MCF 10A (cell line): ENCODE results near the gene RASL12. TPM values are rescaled to one million over a fixed set of nuclear protein-coding genes. Genes with fewer than 3 reads are reported as not detected.

Experiments
- Bru-seq: library from RNA; stranded (reverse); fragments of 400-500 nt; gene quantifications from one replicate; lab custom pipeline; 2021; lab: Mats Ljungman, UMichigan
- BruChase-seq, 2 experiments: library from RNA; stranded (reverse); fragments of 400-500 nt; gene quantifications; one replicate each; lab custom pipeline; 2021; lab: Mats Ljungman, UMichigan
- BruUV-seq: library from RNA; stranded (reverse); fragments of 400-500 nt; replicated peaks from 2 replicates; lab custom pipeline; 2021; lab: Mats Ljungman, UMichigan
- CTCF ChIA-PET: fragments of 300-600 bp; sonication (Branson Sonifier 250); formaldehyde crosslinking; extraction: SDS; loops from one replicate; lab custom pipeline; 2021; ENCODE audit warnings: antibody characterized with exemption, inconsistent platforms; lab: Yijun Ruan, JAX
- POLR2A ChIA-PET: fragments of 300-600, 350-650 bp; sonication (Branson Sonifier 250); formaldehyde crosslinking; extraction: SDS; loops from one replicate; lab custom pipeline; 2020; ENCODE audit warnings: antibody characterized with exemption, inconsistent platforms; lab: Yijun Ruan, JAX
- DNase-seq: peaks from one replicate; pipeline ENCODE4 v3.0.0-alpha.2; 2018; ENCODE audit not compliant: unreplicated experiment
- H3K27ac Mint-ChIP-seq: one replicate; pipeline ENCODE4 v1.8.0; 2022; ENCODE audit warnings: mild to moderate bottlenecking, low read depth, mixed read lengths; ENCODE audit not compliant: unreplicated experiment
- H3K27me3 Mint-ChIP-seq: one replicate; pipeline ENCODE4 v1.8.0; 2022; ENCODE audit warnings: mixed read lengths; ENCODE audit not compliant: insufficient read depth, unreplicated experiment
- H3K36me3 Mint-ChIP-seq: one replicate; pipeline ENCODE4 v1.8.0; 2022; ENCODE audit warnings: mild to moderate bottlenecking, moderate library complexity, mixed read lengths; ENCODE audit not compliant: insufficient read depth, unreplicated experiment
- H3K4me1 Mint-ChIP-seq: one replicate; pipeline ENCODE4 v1.8.0; 2022; ENCODE audit warnings: mixed read lengths; ENCODE audit not compliant: insufficient read depth, unreplicated experiment
- H3K4me3 Mint-ChIP-seq: one replicate; pipeline ENCODE4 v1.8.0; 2022; ENCODE audit warnings: mild to moderate bottlenecking, moderate library complexity, mixed read lengths; ENCODE audit not compliant: unreplicated experiment
- H3K9me3 Mint-ChIP-seq: one replicate; pipeline ENCODE4 v1.8.0; 2022; ENCODE audit warnings: mixed read lengths; ENCODE audit not compliant: unreplicated experiment
- intact Hi-C: fragments of 100-400 bp; cut with micrococcal nuclease; formaldehyde crosslinking; loops from 2 replicates; pipeline ENCODE4 v1.14.1; 2022
- long read RNA-seq: library from polyadenylated mRNA; stranded (forward); transcript quantifications from one replicate; pipeline ENCODE4 v2.0.0, GENCODE V29; 2022
- total RNA-seq: library from RNA; stranded (reverse); gene quantifications from 2 replicates; pipeline ENCODE4 v1.2.3, GENCODE V29; 2022
- TF ChIP-seq, protein P1 (sequence below): fragments of 200-600 bp; IDR thresholded peaks from one replicate; pipeline ENCODE4 v1.8.0; 2022; ENCODE audit warnings: antibody characterized with exemption, mild to moderate bottlenecking; ENCODE audit not compliant: unreplicated experiment

The RASL12 gene
- total RNA-seq (not detected in 2 replicates), Bru-seq, nascent RNA (percentile 0 among the genes with signal in this experiment), BruChase-seq, experiment 1, labeled RNA remaining after a 6-hour chase (percentile 40 among the genes with signal in this experiment), BruChase-seq, experiment 2, labeled RNA remaining after a 2-hour chase (percentile 15 among the genes with signal in this experiment)
- long read RNA-seq = 0 reads

DNA sequence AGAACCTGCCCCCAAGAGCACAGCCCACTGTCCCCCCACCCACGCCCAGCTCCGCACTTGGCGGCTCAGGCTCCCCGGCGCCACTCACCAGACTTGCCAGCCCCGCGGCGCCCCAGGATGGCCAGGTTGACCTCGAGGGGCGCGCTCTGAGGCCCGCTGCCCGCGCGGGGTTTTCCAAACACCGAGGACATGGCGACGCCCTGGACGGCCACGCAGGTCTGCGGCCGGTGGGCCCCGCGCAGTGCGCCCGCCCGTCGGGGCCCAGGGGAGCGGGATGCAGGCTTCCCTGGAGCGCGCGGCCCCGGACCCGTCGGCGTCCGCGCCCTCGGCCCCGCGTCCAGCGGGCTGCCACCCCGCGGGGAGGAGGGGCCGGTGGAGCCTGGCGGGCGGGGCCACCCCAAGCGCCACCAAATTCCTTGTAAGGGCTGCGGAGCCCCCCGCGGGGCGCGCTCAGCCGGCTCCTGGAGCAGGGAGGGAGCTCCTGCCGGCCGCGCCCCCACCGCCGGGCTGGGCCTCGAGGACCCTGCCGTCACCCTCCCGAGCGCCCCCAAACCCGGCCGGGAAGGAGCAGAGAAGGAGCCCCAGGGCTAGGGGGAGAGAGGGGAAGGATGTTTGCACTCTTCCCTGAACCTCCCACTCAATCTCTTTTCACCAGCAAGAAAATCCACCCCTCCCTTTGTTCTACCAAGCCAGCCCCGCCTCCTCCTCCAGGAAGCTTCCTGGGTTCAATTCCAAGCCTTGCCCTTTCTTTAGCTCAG is at the start of gene RASL12:
TSS of gene RASL12 (minus strand) at position 347 of the 758 bp plus-strand sequence. CDS start at position 191, 156 bp downstream.
- Mint-ChIP-seq H3K27me3 (peaks cover 35% of the 10 kb centered on the region), H3K4me1 (peaks cover 6% of the 10 kb centered on the region), H3K27ac (no peak within 1 kb of the TSS), H3K36me3 (no peaks in the 10 kb centered on the region), H3K9me3 (no peaks in the 10 kb centered on the region), H3K4me3 (no peak within 1 kb of the TSS)
- ChIA-PET POLR2A (no interaction called here), CTCF (interaction anchor here (0.6 to 1.9 kb wide), 4 partner anchors 8 to 42 kb away, joined by 3 to 4 read pairs (median 4); partner anchors contain the start of gene KBTBD13)
- intact Hi-C loops = no loop called here
- BruUV-seq = no TSS peak
- TF ChIP-seq, protein P1, sequence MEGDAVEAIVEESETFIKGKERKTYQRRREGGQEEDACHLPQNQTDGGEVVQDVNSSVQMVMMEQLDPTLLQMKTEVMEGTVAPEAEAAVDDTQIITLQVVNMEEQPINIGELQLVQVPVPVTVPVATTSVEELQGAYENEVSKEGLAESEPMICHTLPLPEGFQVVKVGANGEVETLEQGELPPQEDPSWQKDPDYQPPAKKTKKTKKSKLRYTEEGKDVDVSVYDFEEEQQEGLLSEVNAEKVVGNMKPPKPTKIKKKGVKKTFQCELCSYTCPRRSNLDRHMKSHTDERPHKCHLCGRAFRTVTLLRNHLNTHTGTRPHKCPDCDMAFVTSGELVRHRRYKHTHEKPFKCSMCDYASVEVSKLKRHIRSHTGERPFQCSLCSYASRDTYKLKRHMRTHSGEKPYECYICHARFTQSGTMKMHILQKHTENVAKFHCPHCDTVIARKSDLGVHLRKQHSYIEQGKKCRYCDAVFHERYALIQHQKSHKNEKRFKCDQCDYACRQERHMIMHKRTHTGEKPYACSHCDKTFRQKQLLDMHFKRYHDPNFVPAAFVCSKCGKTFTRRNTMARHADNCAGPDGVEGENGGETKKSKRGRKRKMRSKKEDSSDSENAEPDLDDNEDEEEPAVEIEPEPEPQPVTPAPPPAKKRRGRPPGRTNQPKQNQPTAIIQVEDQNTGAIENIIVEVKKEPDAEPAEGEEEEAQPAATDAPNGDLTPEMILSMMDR = no peak
- DNase-seq = no peak

DNA sequence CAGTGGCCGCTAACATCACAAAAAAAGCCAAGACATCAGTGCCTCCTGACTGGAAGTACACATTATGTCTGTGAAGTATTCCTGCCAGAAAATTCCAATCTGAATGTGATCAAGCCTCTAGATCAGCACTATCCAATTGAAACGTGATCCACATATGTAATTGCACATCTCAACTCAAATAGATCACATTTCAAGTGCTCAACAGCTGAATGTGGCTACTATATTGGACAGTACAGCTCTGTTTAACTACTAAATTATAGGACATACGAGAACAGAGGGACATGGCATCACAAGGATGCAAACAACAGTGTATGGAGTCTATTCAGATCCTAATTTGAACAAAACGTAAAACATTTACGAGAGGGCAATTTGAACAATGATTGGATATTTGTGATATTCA is 47.8 kb upstream of the RASL12 start:
- no peak for DNase-seq
- Mint-ChIP-seq H3K4me1 (no peaks in the 10 kb centered on the region), H3K27me3 (no peaks in the 10 kb centered on the region), H3K36me3 (peaks cover 62% of the 10 kb centered on the region), H3K9me3 (no peaks in the 10 kb centered on the region), H3K4me3 (no peak overlapping the region), H3K27ac (no peak overlapping the region)
- intact Hi-C loops = no loop called here
- BruUV-seq = no TSS peak
- ChIA-PET POLR2A (interaction anchor here (0.9 to 1.5 kb wide), 2 partner anchors 17 to 18 kb away, joined by 3 read pairs; partner anchors contain the start of gene PDCD7), CTCF (interaction anchor here (0.7 to 1.7 kb wide), 2 partner anchors 156 to 385 kb away, joined by 3 to 4 read pairs; no protein-coding TSS in a partner anchor)
- TF ChIP-seq, protein P1 = no peak

DNA sequence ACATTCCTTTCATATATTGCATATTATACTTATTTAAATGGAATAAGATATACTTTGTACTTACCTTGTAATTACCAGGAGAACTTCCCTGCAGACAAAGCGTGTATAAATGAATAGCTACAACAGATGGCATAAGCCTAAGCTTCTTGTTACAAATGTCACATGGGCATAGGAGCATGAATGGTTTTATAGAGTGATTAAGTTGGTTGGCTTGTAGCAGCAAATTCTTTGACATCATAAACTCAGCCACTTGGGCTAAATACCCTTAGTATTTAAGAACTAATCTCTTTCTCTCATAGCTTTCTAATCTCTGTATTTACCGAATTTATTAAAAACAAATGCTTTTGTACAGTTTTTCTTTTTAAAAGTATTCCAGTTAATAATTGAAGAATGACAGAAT is 47.3 kb upstream of the RASL12 start, which contains the start of gene UBAP1L:
TSS of gene UBAP1L (minus strand) at position 115 of the 400 bp plus-strand sequence. CDS start 8,985 bp downstream, outside the sequence.
- Mint-ChIP-seq H3K36me3 (peaks cover 58% of the 10 kb centered on the region), H3K9me3 (no peaks in the 10 kb centered on the region), H3K27me3 (no peaks in the 10 kb centered on the region), H3K27ac (no peak within 1 kb of the TSS), H3K4me3 (no peak within 1 kb of the TSS), H3K4me1 (no peaks in the 10 kb centered on the region)
- POLR2A ChIA-PET = interaction anchor here (0.9 kb wide), 1 partner anchor 17 kb away, joined by 3 read pairs; no protein-coding TSS in a partner anchor
- TF ChIP-seq, protein P1 = no peak
- BruUV-seq = no TSS peak
- DNase-seq = no peak
- intact Hi-C loops = no loop called here
- CTCF ChIA-PET = interaction anchor here (0.7 to 1.7 kb wide), 4 partner anchors 18 to 384 kb away, joined by 3 to 4 read pairs (median 4); no protein-coding TSS in a partner anchor
